Neural cell (in vitro differentiated cells): Measurements from ENCODE around the gene ADD1. TPM values are rescaled to one million over a fixed set of nuclear protein-coding genes. Genes with fewer than 3 reads are reported as not detected.

Experiments
- H2AFZ ChIP-seq: fragments of 200-600, 300-800 bp; sonication (generic), shearing (Covaris generic); 2 replicates; pipeline ENCODE4 v1.6.0; 2014; ENCODE audit warnings: low read depth, mild to moderate bottlenecking, antibody characterized with exemption, low read length, moderate library complexity
- H3F3A ChIP-seq: fragments of 200-600 bp; shearing (Covaris generic); 2 replicates; pipeline ENCODE4 v1.6.1; 2016; ENCODE audit warnings: mild to moderate bottlenecking, moderate library complexity, mixed read lengths, antibody characterized with exemption, low read length; ENCODE audit not compliant: insufficient read depth, poor library complexity, severe bottlenecking
- H3K27ac ChIP-seq: fragments of 200-600, 300-800 bp; sonication (generic), shearing (Covaris generic); 2 replicates; pipeline ENCODE4 v1.5.1; 2014; ENCODE audit warnings: mild to moderate bottlenecking, low read length, moderate library complexity
- H3K27me3 ChIP-seq: fragments of 300-800, 200-600 bp; sonication (generic), shearing (Covaris generic); 2 replicates; pipeline ENCODE4 v1.6.0; 2014; ENCODE audit warnings: mild to moderate bottlenecking, low read depth, low read length, moderate library complexity; ENCODE audit not compliant: insufficient read depth
- H3K36me3 ChIP-seq: fragments of 300-800, 200-600 bp; sonication (generic), shearing (Covaris generic); 2 replicates; pipeline ENCODE4 v1.5.1; 2014; ENCODE audit warnings: mild to moderate bottlenecking, antibody characterized with exemption, low read length, moderate library complexity; ENCODE audit not compliant: insufficient read depth
- H3K4me2 ChIP-seq: fragments of 300-800, 200-600 bp; sonication (generic), shearing (Covaris generic); 2 replicates; pipeline ENCODE4 v1.6.0; 2014; ENCODE audit warnings: mild to moderate bottlenecking, low read length
- H3K4me3 ChIP-seq: fragments of 300-800, 200-600 bp; sonication (generic), shearing (Covaris generic); 2 replicates; pipeline ENCODE4 v1.5.1; 2014; ENCODE audit warnings: mild to moderate bottlenecking, low read length, moderate library complexity
- H3K79me2 ChIP-seq: fragments of 200-600 bp; shearing (Covaris generic); replicated peaks from 2 replicates; pipeline ENCODE4 v1.6.0; 2014; ENCODE audit warnings: mild to moderate bottlenecking, low read length, moderate library complexity; ENCODE audit not compliant: insufficient read depth
- H3K9ac ChIP-seq: fragments of 300-800, 200-600 bp; sonication (generic), shearing (Covaris generic); 2 replicates; pipeline ENCODE4 v1.6.1; 2016; ENCODE audit warnings: mild to moderate bottlenecking, low read length, mixed read lengths
- H3K9me2 ChIP-seq: fragments of 200-600 bp; shearing (Covaris generic); 2 replicates; pipeline ENCODE4 v1.6.1; 2016; ENCODE audit warnings: mild to moderate bottlenecking, low read length, mixed read lengths; ENCODE audit not compliant: insufficient read depth
- H3K9me3 ChIP-seq: fragments of 200-600, 300-800 bp; sonication (generic), shearing (Covaris generic); 2 replicates; pipeline ENCODE4 v1.6.1; 2016; ENCODE audit warnings: mild to moderate bottlenecking, mixed run types, low read length, moderate library complexity, mixed read lengths
- H4K20me1 ChIP-seq: fragments of 200-600 bp; shearing (Covaris generic); 2 replicates; pipeline ENCODE4 v1.6.1; 2016; ENCODE audit warnings: mild to moderate bottlenecking, mixed run types; ENCODE audit not compliant: insufficient read depth
- EP300 ChIP-seq: fragments of 450-650 bp; conservative IDR thresholded peaks from 2 replicates; pipeline ENCODE4 v1.6.1; 2014; ENCODE audit warnings: antibody characterized with exemption, mild to moderate bottlenecking, moderate library complexity; ENCODE audit not compliant: poor library complexity, severe bottlenecking
- EZH2 ChIP-seq: fragments of 200-600, 300-800 bp; shearing (Covaris generic), sonication (generic); IDR thresholded peaks from 2 replicates; pipeline ENCODE4 v1.6.1; 2014; ENCODE audit warnings: antibody characterized with exemption, low read length, borderline replicate concordance, mild to moderate bottlenecking; ENCODE audit not compliant: insufficient read depth, poor library complexity, severe bottlenecking
- POLR2AphosphoS5 ChIP-seq: IDR thresholded peaks from 2 replicates; pipeline ENCODE4 v1.6.1; 2012
- RAD21 ChIP-seq: fragments of 450-650 bp; conservative IDR thresholded peaks from 2 replicates; pipeline ENCODE4 v1.6.1; 2014; ENCODE audit warnings: antibody characterized with exemption, mild to moderate bottlenecking, moderate library complexity
- SMC3 ChIP-seq: fragments of 450-650 bp; conservative IDR thresholded peaks from 2 replicates; pipeline ENCODE4 v1.6.1; 2014; ENCODE audit warnings: antibody characterized with exemption, mild to moderate bottlenecking, moderate library complexity; ENCODE audit not compliant: poor library complexity
- TAF1 ChIP-seq: IDR thresholded peaks from 2 replicates; pipeline ENCODE4 v1.6.1; 2012; ENCODE audit warnings: low read depth
- polyA plus RNA-seq: library from polyadenylated mRNA; depleted of rRNA; stranded (reverse); fragments of >200 nt; gene quantifications from 2 replicates; pipeline ENCODE4 v1.2.3, GENCODE V29; 2014
- TF ChIP-seq, protein P1 (sequence below): fragments of 450-650 bp; IDR thresholded peaks from 2 replicates; pipeline ENCODE4 v1.5.1; 2014; ENCODE audit warnings: antibody characterized with exemption, mild to moderate bottlenecking, moderate library complexity; ENCODE audit not compliant: poor library complexity, severe bottlenecking
- TF ChIP-seq, protein P2 (sequence below): IDR thresholded peaks from 2 replicates; pipeline ENCODE4 v1.6.1; 2012; ENCODE audit warnings: borderline replicate concordance

The ADD1 gene
- polyA plus RNA-seq, 1 donor from 2014 or later = 190 TPM

DNA sequence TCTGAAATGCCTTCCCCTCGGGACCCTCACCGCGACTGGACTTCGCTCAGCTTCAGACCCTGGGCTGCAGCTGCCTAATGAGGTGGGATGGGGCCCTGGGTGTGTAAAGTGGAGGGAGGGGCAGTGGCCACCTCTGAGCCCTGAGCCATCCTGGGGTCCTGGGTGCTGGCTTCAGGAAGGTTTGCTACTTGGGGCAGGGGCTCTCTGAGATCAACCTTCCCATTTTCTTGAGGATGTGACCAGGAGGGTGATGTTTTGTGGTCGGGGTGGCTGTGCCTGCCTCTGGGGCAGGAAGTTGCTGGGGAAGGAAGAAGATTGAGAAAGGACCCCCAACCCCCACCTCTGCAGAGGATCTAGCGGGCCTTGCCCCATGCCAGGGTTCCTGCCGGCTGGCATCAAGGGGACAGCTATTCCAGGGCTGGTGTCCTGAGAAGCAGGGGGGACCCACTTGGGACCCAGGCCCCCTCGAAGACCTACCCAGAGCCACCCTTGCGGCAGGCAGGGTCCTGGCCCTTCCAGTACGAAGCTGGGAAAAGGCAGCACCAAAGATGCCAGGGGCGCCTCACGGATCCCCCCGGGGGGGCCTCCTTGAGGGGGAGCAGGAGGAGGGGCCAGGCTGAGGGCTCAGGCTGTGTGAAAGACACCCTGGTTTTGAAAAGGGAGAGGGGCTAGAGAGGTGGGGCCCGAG, 44.3 kb upstream of the ADD1 start:
- H3K79me2 ChIP-seq = no peaks in the 10 kb centered on the region
- no peaks in the 10 kb centered on the region for H3K9me2 ChIP-seq
- no peak overlapping the region for H3K9ac ChIP-seq
- no peak overlapping the region for H2AFZ ChIP-seq
- no peaks in the 10 kb centered on the region for H3K36me3 ChIP-seq
- no peaks in the 10 kb centered on the region for H4K20me1 ChIP-seq
- no peaks in the 10 kb centered on the region for H3F3A ChIP-seq
- no peak overlapping the region for H3K4me2 ChIP-seq
- no peak overlapping the region for H3K27ac ChIP-seq
- no peak overlapping the region for H3K4me3 ChIP-seq
- TF ChIP-seq EZH2 (no peak), RAD21 (no peak), POLR2AphosphoS5 (no peak), EP300 (no peak), SMC3 (no peak)
- TF ChIP-seq, protein P1, sequence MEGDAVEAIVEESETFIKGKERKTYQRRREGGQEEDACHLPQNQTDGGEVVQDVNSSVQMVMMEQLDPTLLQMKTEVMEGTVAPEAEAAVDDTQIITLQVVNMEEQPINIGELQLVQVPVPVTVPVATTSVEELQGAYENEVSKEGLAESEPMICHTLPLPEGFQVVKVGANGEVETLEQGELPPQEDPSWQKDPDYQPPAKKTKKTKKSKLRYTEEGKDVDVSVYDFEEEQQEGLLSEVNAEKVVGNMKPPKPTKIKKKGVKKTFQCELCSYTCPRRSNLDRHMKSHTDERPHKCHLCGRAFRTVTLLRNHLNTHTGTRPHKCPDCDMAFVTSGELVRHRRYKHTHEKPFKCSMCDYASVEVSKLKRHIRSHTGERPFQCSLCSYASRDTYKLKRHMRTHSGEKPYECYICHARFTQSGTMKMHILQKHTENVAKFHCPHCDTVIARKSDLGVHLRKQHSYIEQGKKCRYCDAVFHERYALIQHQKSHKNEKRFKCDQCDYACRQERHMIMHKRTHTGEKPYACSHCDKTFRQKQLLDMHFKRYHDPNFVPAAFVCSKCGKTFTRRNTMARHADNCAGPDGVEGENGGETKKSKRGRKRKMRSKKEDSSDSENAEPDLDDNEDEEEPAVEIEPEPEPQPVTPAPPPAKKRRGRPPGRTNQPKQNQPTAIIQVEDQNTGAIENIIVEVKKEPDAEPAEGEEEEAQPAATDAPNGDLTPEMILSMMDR = no peak
- peaks cover 5% of the 10 kb centered on the region for H3K27me3 ChIP-seq
- H3K9me3 ChIP-seq = no peaks in the 10 kb centered on the region

DNA sequence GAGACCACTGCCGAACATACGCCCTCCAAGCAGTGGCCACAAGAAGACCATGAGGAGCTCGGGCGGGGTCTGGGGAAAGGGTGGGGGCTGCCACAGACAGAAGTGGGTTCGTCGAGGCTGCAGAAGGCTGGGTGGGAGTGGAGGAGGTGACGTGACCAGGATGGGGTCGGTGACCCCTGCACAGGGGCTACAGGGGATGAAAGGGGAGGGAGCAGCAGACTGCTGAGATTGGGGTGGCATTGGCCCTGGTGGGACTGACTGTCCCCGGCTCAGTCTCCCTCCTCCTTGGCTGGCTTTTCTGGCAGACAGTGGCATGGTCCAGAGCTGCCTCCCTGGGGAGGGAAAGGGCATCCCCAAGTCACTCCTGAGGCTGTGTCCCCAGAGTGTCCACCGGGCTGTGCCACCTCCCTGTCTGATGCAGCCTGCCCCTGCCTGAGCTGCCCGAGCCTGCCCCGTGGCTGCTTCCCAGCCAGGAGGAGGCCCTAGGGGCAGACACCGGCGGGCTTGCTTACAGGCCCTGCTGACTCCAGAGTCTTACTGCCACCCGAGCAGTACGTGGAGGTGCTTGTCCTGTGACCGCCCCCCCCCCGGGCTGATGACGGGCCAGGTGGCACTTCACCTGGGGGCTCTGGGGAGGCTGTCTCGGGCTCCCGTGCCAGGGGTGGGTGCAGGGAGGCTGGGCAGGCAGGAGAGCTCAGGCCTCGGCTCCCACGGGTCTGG, 43.5 kb upstream of the ADD1 start:
- Histone ChIP-seq H3K36me3 (no peaks in the 10 kb centered on the region), H3K4me3 (no peak overlapping the region), H3K9me2 (no peaks in the 10 kb centered on the region), H4K20me1 (no peaks in the 10 kb centered on the region), H3K27ac (no peak overlapping the region), H2AFZ (no peak overlapping the region), H3K27me3 (no peaks in the 10 kb centered on the region), H3K9ac (no peak overlapping the region), H3K9me3 (no peaks in the 10 kb centered on the region), H3K79me2 (no peaks in the 10 kb centered on the region), H3K4me2 (no peak overlapping the region), H3F3A (no peaks in the 10 kb centered on the region)
- TF ChIP-seq EZH2 (no peak), SMC3 (no peak), POLR2AphosphoS5 (no peak), TAF1 (no peak)
- TF ChIP-seq, protein P2, sequence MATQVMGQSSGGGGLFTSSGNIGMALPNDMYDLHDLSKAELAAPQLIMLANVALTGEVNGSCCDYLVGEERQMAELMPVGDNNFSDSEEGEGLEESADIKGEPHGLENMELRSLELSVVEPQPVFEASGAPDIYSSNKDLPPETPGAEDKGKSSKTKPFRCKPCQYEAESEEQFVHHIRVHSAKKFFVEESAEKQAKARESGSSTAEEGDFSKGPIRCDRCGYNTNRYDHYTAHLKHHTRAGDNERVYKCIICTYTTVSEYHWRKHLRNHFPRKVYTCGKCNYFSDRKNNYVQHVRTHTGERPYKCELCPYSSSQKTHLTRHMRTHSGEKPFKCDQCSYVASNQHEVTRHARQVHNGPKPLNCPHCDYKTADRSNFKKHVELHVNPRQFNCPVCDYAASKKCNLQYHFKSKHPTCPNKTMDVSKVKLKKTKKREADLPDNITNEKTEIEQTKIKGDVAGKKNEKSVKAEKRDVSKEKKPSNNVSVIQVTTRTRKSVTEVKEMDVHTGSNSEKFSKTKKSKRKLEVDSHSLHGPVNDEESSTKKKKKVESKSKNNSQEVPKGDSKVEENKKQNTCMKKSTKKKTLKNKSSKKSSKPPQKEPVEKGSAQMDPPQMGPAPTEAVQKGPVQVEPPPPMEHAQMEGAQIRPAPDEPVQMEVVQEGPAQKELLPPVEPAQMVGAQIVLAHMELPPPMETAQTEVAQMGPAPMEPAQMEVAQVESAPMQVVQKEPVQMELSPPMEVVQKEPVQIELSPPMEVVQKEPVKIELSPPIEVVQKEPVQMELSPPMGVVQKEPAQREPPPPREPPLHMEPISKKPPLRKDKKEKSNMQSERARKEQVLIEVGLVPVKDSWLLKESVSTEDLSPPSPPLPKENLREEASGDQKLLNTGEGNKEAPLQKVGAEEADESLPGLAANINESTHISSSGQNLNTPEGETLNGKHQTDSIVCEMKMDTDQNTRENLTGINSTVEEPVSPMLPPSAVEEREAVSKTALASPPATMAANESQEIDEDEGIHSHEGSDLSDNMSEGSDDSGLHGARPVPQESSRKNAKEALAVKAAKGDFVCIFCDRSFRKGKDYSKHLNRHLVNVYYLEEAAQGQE = no peak
